Stimulated activated CD8-positive, alpha-beta memory T cell treated with anti-CD3 and anti-CD28 coated beads, Interleukin-15, amount 100 ng/mL, for 24 hours (primary cell): ENCODE results near the gene ADAM15.

Experiments used
- DNase-seq: peaks from one replicate; pipeline ENCODE4 v3.0.0-alpha.2; 2020; ENCODE audit warnings: low read depth

Gene ADAM15

DNA sequence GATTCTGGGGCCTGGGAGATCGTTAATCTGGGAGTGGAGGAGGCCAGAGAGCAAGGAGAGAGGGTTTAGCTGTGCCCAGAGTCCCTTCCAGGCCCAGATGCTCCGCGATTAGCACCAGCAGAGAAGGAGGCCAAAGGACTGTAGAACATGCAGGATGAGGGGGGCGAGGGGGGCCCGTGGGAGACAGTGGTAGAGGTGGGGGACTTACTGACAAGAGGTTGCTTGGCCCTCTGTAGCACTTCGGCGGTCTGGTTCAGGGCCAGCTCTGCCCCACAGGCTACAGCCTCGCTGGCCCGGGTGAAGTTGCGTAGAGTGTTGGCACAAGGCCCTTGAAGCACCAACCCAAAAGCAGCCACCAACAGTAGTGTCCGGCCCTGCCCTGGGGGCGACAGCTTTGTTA lies 18.2 kb upstream of the ADAM15 start:
- DNase-seq, result no peak

DNA sequence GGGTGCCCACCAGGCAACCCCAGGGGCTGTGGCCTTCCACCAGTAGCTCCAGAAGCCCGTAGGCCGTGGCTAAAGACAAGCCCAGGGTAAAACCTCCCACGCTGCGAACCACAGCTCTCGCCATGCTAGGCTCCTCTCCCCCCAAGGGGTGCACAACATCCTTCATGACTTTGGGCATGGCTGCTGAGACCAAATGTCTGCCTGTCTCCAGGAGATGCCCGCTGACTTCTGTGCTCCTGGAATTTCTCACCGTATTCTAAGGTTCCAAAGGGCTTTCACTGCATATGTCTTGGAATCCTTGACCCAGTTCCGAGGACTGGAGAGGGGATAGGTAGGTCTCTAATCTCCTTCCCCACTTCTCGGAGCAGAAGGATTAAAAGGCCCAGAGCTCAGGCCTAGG lies 17.6 kb upstream of the ADAM15 start, which contains the start of the genes DCST1 and DCST2:
DCST1 (plus strand) TSS at position 301 of the 400 bp plus-strand sequence. CDS start 213 bp downstream, outside the sequence.
DCST2 (minus strand) TSS at position 258 of the 400 bp plus-strand sequence; CDS start at position 178, 80 bp downstream.
- no peak for DNase-seq

DNA sequence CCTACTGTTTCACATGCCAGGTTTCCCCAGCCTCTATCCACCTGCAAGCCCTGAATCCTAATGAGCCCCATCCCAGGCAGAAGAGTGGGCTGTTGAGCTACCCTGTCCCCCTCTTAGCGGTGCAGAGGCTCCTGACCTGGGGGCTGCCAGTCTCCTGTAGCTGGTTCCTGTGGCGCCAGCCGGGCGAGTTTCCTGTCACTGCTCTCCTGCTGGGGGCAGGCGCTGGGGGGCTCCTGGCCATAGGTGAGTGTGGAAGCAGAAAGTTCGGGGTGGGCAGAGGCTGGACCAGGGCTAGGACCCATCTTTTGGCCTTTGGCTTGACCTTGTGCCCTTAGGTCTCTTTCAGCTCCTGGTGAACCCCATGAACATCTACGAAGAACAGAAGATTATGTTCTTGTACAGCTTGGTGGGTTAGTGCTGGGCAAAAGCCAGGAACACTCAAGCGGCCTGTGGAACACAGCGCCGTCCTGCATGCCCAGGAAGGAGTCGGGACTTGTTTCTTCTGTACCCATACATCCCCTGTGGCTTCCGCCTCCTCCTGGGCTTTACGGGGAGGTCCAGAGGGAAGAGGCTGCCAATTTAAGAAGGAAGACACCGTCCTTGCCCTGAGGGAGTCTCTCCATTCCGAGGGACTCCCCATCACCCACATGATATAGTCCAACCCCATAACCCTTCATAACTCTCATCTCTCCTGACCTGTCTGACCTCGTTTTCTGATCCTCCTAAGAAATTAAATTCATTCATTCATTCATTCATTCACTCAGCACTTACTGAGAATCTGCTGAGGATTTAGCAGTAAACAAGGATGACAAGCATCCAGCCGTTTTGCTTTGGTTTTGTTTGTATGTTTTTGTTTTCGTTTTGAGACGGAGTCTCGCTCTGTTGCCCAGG lies 16.6 kb upstream of the ADAM15 start:
- no peak for DNase-seq

DNA sequence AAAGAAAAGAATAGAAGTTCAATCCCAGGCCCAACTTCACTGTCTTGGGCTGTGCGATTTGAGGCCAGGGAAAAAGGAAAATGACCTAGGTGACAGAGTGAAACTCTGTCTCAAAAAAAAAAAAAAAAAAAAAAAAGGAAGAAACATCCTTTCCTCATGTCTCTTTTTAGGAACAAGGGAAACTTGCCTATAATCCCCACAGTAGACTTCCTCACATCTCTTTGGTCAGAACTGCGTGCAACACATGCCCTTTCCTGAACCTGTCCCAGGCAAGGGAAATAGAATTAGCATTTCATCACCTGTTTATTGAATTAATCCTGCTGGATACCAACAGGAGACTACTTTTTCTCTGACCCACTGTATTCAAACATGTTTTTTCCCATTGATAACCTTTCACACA lies 15.2 kb upstream of the ADAM15 start:
- DNase-seq, result no peak

DNA sequence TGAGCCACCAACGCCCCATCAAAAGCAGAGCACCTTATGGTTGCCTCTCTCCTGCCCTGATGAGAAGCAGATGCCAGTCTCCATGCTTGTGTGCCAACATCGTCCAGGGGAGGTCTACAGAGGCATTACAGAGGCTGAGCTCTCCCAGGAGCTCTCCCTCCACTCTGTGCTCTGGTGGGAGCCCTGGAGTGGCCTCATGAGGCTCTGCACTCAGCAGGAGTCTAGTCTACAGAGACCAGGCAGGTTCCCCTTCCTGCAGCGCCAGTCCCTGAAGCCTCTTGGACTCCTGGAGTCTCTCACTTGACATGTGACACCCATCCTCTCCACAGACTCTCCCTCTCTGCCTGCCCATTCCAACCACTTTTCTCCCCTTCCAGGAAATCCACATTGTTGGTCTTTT lies 14.1 kb upstream of the ADAM15 start:
- no peak for DNase-seq

DNA sequence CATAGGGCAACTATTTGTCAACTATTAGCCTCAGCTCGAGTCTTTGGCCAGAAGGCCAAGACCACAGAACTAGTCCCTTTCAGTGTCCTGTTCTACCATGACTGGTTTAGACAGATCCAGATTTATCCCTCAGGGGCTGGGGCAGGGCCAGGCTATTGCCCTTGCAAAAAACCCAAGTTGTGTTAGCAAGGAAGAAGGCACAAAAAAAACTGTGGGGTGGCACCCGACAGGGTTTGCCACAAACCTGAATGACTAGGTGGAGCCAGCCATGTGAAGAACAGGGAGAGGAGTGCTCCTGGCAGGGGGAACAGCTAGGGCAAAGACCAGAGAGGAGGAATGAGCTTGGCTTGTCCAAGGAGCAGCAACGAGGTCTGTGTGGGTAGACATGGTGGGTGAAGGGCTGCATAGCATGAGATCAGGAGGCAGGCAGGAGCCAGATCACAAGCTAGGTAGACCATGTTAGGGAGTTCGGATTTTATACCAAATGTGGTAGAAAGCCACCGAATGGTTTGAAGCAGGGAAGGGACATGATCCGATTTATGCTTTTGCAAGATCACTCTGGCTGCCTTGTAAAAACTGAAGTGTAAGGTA lies 13.2 kb upstream of the ADAM15 start:
- no peak for DNase-seq

DNA sequence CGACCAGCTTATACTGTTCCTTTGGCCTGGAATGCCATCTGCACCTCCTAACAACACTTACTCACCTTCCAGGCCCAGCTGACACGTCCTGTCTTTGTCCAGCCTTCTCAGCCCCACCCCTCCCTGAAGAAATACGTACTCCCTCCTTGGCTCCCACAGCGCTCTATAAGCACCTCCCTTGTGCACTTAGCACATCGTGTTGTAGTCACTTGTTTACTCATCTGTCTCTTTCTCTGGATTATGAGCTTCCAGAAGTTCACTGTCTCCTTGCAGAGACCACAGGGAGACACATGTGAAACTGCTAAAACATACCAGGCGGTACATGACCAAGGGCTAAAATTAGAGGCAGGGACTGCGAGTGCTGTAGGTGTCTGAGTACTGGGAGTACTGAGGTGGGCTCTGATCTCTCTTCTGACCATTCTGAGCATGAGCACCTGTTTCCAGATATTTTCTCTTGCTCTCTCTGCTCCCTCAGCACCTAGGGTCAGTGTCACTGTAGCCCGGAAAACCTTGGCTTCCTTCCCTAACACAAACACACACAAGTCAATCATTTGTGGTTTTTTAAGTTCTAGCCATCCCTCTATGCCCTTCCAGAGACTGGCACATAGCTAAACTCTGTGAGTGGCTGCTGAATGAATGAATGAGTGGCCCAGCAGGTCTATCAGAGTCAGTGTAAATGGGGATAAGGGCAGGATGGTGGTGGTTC lies 12.4 kb upstream of the ADAM15 start:
- no peak for DNase-seq

DNA sequence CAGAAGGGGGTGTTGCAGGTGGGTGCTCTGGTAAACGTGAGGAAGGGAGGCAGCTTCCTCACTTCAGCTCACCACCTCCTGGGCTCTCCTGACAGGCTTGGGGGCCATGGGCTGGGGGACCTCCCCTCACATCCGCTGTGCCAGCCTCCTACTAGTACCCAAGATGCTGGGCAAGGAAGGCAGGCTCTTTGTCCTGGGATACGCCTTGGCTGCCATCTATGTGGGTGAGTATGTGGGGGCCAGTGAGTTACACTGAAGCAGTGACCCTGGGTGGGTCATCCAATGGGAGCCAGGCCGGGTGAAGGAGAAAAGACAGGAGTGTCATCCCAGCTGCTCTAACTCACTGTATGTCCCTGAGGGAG lies 11.8 kb upstream of the ADAM15 start:
- DNase-seq, result no peak

DNA sequence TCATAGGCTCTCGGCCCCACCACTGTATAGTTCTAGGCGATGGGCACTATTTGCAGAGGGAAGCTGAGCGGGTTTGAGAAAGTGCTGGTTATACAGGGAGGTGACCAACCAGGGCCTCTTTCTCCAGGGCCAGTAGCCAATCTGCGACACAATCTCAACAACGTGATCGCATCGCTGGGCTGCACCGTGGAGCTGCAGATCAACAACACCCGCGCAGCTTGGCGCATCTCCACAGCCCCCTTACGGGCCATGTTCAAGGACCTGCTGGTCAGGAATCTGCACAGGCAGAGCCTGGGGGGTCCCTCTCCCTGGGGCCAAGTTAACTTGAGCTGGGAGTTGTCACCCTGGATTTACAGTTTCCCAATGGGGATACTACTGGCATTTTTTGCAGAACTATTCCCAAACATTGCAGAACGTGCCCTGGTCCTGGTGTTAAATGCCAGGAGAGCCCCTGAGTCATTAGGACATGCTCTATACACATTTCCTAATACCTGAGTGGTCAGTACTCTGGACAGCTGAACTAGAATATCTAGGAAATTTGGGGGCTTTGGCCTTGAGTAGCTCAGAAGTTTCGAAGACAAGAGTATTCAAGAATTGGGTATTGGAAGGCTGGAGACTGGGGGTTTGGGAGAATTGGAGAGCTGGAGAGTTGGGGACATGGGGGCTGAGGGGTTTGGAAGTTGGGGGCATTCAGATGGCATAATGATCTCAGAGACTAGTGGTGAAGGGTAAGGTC lies 10.6 kb upstream of the ADAM15 start:
- no peak for DNase-seq

DNA sequence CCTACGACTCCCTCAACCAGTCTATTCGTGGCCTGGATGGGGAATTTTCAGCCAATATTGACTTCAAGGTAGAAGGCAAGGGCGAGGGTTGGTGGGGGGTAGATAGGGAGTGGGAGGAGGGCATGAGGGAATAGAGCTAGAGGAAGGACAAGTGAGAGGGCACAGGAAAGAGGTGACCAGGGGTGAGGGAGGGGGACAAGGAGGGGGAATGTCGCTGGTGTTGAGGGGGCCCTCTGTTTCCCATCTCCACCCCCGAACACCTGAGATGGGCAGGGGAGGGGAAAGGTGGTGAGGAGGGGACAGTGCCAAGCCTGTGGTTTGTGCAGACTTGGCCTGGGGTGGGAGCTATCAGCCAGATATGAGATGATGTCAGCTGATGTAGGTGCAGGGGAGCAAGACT lies 8.3 kb upstream of the ADAM15 start:
- no peak for DNase-seq

DNA sequence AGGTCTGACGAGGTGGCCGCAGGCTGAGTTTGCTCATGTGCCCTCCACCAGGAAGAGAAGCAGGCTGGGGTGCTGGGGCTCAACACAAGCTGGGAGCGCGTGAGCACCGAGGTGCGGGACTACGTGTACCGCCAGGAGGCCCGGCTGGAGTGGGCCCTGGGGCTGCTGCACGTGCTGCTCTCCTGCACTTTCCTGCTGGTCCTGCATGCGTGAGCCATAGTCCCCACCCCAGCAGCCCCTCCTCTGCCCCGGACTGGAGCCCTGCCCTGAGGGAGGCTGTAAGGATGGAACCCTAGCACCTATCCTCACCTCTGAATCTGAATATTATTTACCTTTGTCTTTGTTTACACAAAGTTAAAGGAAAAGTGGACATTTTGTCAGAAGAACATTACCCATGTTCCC lies 7.8 kb upstream of the ADAM15 start:
- no peak for DNase-seq

DNA sequence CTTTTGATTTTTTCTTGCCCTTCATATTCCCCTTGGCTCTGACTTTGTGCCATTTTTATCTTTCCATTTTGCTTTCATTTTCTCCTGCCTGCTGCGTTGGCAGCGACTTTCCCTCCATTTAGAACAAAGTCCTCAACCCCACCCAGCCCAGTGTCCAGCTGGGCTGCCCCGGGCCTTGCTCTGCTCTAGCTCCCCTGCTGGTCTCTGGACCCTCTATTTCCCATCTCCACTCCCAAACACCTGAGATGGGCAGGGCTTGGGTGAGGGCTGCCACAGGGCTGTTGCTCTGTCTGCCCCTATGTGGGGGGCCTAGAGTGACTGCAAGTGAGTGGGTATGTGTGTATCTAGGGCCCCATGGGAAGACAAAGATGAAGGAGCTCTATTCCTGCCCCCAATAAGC lies 7.3 kb upstream of the ADAM15 start:
- no peak for DNase-seq

DNA sequence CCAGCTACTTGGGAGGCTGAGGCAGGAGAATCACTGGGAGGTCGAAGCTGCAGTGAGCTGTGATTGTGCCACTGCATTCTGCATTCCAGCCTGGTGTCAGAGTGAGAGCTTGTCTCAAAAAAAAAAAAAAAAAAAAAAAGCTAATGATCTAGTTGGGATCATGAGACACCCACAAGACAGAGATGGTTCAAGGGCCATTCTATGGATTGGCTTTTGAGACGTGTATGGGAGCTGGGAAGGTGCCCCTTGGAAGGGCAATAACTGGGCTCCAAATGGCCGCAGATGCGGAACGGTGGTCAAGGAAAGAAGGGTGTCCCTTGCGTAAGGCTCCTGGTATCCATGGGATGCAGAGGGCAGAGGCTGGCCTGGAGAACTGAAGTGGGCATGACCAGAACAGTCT lies 6.8 kb upstream of the ADAM15 start:
- no peak for DNase-seq

DNA sequence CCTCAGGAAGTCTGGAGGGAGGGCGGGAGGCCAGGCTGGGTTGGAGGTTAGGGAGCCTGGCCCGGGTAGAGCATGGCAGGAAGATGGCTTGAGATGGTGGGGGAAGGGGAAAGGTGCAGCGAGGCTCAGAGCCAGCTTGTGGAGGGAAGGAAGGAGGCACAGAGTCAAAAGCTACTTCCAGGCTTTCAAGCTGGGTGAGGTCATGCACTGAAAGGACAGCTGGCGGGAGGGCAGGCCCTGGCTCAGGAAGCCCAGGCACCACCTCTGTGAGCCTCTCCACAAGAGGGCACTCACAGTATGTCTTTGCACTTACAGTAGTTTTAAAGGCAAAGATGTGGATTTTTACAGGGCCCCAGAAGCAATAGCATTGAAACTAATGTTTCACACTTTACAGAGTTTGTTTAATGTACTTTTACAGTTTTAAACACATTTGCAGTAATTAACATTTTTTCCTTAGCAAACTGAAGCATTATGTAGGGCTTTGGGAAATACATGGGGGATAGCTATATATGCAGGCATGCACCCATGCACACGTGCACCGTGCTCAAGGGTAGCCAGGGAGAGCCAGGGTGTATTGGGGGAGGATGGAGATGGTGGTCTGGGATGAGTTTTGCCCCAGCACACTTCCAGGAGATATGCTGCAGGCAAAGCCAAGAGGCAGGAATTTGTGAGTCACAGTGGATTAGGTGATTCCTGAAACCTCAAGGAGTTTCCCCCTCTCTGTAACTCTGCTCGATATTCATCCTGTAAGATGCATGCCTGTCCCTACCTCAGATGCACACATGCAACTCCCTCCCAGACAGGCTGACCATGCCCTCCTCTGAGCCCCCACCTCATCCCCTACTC lies 6.1 kb upstream of the ADAM15 start:
- no peak for DNase-seq

DNA sequence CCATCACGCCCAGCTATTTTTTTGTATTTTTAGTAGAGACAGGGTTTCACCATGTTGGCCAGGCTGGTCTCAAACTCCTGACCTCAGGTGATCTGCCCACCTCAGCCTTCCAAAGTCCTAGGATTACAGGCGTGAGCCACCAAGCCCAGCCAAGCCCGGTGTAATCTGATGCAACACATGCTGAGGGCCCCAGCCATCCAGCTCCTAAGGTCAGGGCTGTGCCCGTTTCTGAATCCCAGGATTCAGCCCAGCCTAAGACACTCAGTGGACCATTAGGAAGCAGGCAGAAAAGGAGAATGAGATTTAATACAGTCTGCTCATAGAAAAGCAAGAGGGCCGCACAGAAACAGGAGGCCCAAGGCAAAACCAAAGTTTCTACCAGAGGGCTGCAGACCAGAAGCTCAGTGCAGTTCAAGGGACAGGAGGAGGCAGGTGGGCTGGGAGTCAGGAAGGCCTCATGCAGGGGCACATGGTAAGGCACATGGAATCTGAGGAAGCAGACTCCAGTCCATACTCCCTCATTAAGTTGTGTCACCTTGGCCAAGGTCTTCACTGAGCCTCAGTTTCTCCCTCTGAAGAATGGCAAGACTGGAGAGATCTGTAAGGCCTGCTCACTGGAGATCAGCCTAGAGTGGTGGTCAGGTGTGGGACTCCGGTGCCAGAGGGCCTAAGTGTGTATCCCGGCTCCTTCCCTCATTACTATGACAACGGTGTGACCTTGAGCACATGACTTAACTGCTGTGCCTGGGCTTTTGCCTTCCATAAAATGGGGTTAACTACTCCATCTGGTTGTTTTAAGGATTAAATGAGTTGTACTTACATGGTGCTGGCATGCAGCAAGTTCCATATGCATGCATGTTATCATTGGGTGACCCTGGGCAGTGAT lies 2.4 kb upstream of the ADAM15 start:
- DNase-seq, result no peak

DNA sequence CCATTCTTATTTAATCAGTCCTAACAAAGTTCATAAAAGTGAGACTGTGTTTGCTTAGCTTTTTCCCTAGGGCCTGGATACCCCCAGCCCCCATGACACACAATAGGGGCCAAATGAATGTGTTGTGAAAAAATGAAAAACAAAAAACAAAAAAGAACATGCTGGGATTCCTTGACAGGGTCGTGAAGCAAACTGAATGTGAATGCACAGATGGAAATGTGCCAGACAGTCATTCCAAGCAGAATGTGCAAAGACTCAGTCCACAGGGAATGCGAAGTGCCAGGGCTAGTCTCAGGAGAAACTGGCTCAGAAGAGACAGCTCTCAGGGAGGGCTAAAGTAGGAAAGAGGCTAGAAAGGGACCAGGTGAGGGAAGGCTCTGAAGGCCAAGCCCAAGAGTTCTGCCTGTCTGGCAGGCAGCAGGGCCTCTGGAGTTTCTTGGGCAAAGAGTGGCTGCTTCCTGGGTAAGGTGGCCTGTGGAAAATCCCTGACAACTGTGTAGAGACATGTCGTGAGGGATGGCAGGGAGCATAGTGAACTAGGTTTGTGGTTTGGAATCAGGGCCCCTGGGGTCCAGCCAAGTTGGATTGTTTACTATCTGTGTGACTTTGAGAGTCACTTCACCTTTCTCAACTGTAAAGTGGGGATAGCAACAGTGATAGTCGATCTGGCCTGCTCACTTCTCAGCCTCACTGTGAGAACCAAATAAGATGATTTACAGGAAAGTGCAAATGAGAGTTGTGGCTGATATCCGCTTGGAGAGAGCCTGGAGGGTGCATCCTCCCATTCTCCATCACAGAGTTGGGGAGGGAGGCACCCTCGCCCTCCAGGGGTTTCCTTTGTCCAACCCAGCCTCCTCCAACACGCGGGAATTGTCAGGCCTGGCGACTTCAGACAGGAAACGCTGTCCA lies 1.2 kb upstream of the ADAM15 start:
- no peak for DNase-seq

DNA sequence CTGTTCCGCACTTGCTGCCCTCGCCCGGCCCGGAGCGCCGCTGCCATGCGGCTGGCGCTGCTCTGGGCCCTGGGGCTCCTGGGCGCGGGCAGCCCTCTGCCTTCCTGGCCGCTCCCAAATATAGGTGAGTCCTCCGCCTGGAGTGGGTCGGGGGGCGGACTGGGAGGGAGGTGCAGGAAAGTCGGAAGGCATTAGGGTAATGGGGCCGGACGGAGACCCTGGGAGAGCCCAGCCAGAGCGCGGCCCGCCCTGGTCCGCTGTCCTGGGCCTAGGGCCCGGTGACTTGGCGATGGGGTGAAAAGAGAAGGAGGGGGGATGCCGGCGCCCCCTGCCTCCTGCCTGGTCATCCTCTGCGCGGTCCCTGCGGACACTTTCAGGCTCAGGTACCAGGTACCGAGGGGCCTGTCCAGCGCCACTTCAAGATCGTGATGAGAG lies 243 bp downstream of the ADAM15 start:
- no peak for DNase-seq

DNA sequence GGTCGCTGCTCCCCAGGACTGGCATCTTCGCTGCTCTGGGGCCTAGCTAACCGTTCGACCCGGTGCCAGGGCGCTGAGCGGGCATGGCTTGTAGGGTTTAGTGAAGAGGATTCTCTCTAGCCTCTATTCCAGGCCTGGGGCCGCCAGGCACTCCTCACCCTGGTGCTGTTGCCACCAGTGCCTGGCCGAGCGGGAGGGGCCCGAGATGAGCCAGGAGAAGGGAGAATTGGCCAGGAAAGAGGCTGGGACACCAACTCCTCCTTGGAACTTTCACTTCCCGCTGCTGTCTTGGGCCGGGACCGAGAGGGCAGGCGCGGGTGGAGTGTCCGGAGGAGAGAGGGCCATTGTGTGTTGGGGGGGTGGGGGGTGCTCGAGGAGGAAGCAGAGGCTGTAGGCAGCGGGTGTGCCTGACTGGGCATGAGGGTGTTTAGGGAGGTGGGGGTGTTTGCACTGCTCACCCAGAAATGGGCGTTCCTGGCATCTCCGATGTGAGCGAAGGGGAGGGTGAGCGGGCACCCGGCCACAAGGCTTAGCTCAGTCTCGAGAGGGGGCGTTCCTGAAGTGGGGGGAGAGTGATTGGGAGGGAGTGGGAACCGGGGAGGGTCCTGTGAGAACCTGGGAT lies 772 bp downstream of the ADAM15 start:
- DNase-seq, result no peak
